ENCODE data around the gene LDLRAP1.

Gene LDLRAP1

GRCh38 chr1:25524568-25525360 is 18.6 kb upstream of the LDLRAP1 start:
- DNase-seq (ENCODE audit: low read depth in 2 of 2) = no peak

GRCh38 chr1:25525361-25525688 is 18.1 kb upstream of the LDLRAP1 start:
- no peak for DNase-seq (ENCODE audit: low read depth in 2 of 2)

DNA sequence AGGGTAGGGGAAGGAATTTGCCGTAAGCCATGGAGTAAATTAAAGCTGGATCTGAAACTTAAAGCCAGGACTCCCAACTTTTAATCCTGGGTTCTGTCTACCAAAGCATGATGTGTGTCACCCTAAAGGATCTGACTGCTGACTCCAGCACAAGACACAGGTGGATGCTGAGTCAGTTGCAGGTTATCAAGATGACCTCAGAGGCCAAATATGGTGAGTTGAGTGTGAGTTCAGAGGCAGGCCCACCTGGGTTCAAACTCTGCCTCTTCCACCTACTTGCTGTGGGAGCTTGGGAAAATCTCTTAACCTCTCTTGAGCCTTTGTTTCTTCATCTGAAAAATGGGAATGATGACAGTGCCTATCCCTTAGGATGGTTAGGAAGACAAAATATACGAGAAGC is 16.7 kb upstream of the LDLRAP1 start:
- DNase-seq (ENCODE audit: low read depth in 2 of 2) = no peak

GRCh38 chr1:25527226-25527846 is 16.1 kb upstream of the LDLRAP1 start:
- DNase-seq (ENCODE audit: low read depth in 2 of 2) = no peak

- DNase-seq (ENCODE audit: low read depth in 2 of 2) = no peak
Observed at GRCh38 chr1:25527946-25528595, 15.3 kb upstream of the LDLRAP1 start.

DNA sequence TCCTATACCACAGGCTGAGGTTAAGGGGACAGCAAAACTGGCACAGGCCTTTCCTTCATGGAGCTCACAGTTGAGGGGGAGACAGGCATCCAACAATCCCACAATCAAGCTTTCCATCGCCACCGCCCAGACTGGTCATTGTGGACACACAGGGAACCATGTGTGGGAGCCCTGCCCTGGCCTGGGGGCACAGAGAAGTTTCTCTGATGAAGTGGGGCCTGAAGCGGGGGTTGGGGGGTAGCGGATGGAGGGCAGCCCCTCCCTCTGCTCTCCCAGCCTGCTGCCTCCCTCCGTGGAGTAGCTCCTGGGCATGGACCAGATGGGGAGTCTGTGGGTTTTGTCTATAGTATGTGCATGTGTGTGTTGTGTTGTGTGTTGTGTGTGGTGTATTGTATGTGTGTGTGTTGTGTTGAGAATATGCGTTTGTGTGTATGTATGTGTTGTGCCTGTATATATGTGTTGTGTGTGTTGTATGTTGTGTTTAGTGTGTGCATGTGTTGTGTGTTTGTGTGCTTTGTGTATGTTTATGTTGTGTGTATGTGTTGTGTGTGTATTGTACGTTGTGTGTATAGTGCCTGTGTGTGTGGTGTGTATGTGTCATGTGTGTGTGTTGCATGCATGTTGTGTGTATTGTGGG is 14.4 kb upstream of the LDLRAP1 start:
- no peak for DNase-seq (ENCODE audit: low read depth in 2 of 2)

GRCh38 chr1:25529518-25530185 is 13.8 kb upstream of the LDLRAP1 start:
- DNase-seq (ENCODE audit: low read depth in 2 of 2) = no peak

DNA sequence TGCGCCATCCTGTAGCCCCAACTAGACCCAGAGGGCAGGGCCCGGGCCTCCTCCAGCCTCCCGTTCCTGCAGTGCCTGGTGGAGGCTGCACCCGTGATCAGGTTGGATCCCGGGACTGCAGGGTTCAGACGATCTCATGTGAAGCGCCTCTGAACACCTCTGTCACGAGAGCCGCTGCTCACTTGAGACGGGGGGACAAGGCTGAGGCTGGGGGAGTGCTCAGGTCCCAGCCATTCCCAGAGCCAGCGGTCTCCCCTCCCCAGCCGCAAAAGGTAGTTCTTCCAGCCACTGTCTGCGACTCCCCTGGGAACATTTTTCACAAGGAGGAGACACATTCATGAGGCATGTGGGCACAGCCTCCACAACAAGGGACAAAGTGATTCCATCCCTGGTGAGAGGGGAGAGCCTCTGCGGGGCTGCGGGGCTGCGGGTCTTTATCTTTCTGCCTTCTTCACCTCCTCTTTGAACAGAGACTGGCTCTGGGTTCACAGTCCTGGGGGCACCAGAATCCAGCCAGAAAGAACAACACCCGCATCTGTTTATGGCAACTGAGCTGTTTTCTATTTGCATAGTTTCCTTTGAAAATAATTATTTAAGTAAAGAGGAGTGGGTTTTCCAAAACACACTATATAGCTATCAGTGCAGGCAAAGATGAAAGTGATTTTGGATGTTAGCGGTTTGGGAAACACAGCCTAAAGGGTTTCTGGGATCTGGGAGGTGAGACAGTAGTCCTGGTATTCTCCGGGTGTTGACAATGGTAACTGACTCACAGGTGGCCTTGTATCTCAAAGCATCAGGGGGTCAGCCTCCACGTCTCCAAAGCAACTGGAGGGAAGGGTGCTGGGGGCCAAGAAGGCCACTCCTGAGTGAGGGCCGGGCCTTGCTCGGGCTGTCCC is 13.0 kb upstream of the LDLRAP1 start:
- no peak for DNase-seq (ENCODE audit: low read depth in 2 of 2)

GRCh38 chr1:25531082-25531461 is 12.3 kb upstream of the LDLRAP1 start:
- no peak for DNase-seq (ENCODE audit: low read depth in 2 of 2)

GRCh38 chr1:25532970-25533369 is 10.4 kb upstream of the LDLRAP1 start:
- DNase-seq (ENCODE audit: low read depth in 2 of 2) = no peak

DNA sequence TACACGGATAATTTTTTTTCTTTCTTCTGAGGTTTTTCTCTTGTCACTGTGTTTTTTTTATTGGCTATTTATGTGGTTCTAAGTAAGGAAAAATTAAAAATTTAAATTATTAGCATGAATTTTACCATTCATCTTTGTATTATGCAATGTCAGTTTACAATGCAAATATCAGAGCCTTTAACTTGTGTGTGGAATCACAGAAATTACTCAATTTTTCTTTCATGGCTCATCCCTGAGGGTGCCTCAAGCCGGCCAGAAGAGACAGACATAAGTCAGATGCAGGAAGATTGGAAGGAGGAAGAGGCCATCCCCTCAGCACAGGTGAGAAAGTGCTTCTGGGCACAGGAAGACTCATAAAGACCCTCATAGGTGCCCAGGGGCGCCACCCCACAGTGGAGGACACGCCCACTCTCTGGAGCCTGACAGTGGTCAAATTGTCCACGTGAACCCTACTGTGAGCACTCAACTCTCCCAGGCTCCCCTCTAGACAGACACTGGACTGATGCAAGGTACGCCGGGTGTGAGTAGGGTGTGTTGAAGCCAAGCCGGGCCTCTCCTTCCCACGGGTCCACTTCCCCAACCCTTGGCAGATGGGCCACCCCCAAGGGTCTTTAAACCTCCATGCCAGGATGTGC is 9.5 kb upstream of the LDLRAP1 start:
- no peak for DNase-seq (ENCODE audit: low read depth in 2 of 2)

DNA sequence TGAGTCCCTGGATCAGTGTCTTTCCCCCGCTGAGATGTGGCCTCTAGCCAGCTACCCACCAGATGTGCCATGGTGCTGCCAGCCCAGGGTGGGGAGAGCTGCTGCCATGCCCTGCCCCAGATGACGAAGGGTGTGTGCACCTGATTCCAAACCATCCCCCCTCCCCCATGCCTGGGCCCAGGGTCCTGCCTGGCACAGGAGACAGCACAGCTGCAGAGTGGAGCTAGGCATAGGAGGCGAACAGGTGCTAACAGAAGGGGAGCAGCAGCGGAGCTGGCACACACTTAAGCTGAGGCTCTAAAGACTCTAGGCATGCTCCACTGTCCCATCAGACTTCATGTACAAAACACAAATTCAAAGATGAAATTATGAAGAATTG is 9.0 kb upstream of the LDLRAP1 start:
- no peak for DNase-seq (ENCODE audit: low read depth in 2 of 2)

- DNase-seq (ENCODE audit: low read depth in 2 of 2) = no peak
Observed at GRCh38 chr1:25536124-25536523, 7.3 kb upstream of the LDLRAP1 start.

GRCh38 chr1:25537153-25537831 is 6.1 kb upstream of the LDLRAP1 start:
- no peak for DNase-seq (ENCODE audit: low read depth in 2 of 2)

GRCh38 chr1:25538191-25538767 is 5.1 kb upstream of the LDLRAP1 start:
- DNase-seq (ENCODE audit: low read depth in 2 of 2) = no peak

DNA sequence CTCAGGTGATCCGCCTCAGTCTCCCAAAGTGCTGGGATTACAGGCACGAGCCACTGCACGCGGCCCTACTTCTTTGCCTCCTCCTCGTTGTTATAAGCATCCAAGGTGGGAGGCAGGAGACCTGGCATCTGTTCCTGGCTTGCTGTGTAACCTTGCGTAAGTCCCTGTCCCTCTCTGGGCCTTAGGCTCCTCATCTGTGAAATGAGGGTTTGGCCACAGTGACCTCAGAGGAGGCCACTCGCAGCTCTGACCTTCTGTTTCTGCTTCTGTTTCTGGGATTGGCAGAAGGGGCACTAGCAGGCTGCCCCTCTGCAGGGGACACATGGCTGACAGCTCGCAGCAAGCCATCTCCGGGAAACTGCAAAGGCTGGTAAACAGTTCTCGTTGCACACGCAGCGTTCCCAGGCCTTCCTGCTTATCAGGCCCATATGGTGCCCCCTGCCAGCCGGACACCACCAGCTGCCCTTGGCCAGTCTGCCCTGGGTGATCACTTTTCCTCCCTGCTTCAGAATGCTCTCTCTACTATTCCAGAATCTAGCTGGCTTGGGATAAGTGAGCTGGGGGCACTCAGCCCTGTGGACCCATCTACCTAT is 2.6 kb upstream of the LDLRAP1 start:
- DNase-seq (ENCODE audit: low read depth in 2 of 2) = no peak

- DNase-seq (ENCODE audit: low read depth in 2 of 2) = no peak
Observed at GRCh38 chr1:25541425-25541824, 2.0 kb upstream of the LDLRAP1 start.

GRCh38 chr1:25541889-25542658 is 1.3 kb upstream of the LDLRAP1 start:
- no peak for DNase-seq (ENCODE audit: low read depth in 2 of 2)

- no peak for DNase-seq (ENCODE audit: low read depth in 2 of 2)
Observed at GRCh38 chr1:25543005-25543424, 391 bp upstream of the LDLRAP1 start.

Measured in stimulated activated CD4-positive, alpha-beta T cell treated with anti-CD3 and anti-CD28 coated beads, Interleukin-15, amount 100 ng/mL, for 48 hours (primary cell).